Mesenchymal stem cell (in vitro differentiated cells and primary cell): ENCODE results near the gene SSR3.

Source experiments
- DNase-seq: peaks from one replicate; pipeline ENCODE4 v3.0.0-alpha.2; 2013
- H2AFZ ChIP-seq: one replicate; pipeline ENCODE4 v1.6.1; 2013; ENCODE audit warnings: low read depth, mild to moderate bottlenecking, control low read depth, inconsistent platforms, low read length, moderate library complexity
- H2AK5ac ChIP-seq: 2 replicates; pipeline ENCODE4 v1.6.1; 2013; ENCODE audit warnings: low read length, moderate library complexity, mild to moderate bottlenecking, inconsistent platforms; ENCODE audit not compliant: severe bottlenecking
- H2BK120ac ChIP-seq: one replicate; pipeline ENCODE4 v1.6.1; 2013; ENCODE audit warnings: low read depth, mild to moderate bottlenecking, inconsistent platforms, low read length, moderate library complexity
- H2BK12ac ChIP-seq, 2 experiments: one replicate each; pipeline ENCODE4 v1.6.1; 2013; ENCODE audit warnings: inconsistent platforms in 2 of 2, low read length in 2 of 2, mild to moderate bottlenecking in 2 of 2, moderate library complexity in 2 of 2, control low read depth in 1 of 2
- H2BK15ac ChIP-seq: one replicate; pipeline ENCODE4 v1.6.1; 2013; ENCODE audit warnings: mild to moderate bottlenecking, low read depth, inconsistent platforms; ENCODE audit not compliant: poor library complexity, severe bottlenecking
- H2BK5ac ChIP-seq: 2 replicates; pipeline ENCODE4 v1.6.1; 2013; ENCODE audit warnings: low read depth, mild to moderate bottlenecking, low read length, control low read depth, inconsistent platforms; ENCODE audit not compliant: poor library complexity, severe bottlenecking
- H3K14ac ChIP-seq, 2 experiments: one replicate each; pipeline ENCODE4 v1.6.1; 2013; ENCODE audit warnings: inconsistent platforms in 2 of 2, low read length in 2 of 2, control low read depth in 1 of 2, mild to moderate bottlenecking in 1 of 2, moderate library complexity in 1 of 2
- H3K18ac ChIP-seq, 2 experiments: one replicate each; pipeline ENCODE4 v1.6.1; 2013; ENCODE audit warnings: inconsistent platforms in 2 of 2, low read length in 2 of 2, control low read depth in 1 of 2, low read depth in 1 of 2, mild to moderate bottlenecking in 1 of 2
- H3K23ac ChIP-seq, 2 experiments: one replicate each; pipeline ENCODE4 v1.6.1; 2013; ENCODE audit warnings: inconsistent platforms in 2 of 2, low read length in 2 of 2, mild to moderate bottlenecking in 2 of 2, moderate library complexity in 2 of 2, control low read depth in 1 of 2
- H3K27ac ChIP-seq: 2 replicates; pipeline ENCODE4 v1.5.1; 2013; ENCODE audit warnings: mild to moderate bottlenecking, moderate library complexity, low read length, control low read depth, inconsistent platforms; ENCODE audit not compliant: poor library complexity, severe bottlenecking
- H3K27me3 ChIP-seq, 2 experiments: 2 replicates each; pipeline versions ENCODE4 v1.6.1 to v1.7.0; 2013; ENCODE audit warnings: low read length in 2 of 2, mild to moderate bottlenecking in 2 of 2, moderate library complexity in 2 of 2, control low read depth in 1 of 2, inconsistent platforms in 1 of 2; ENCODE audit not compliant: control insufficient read depth in 1 of 2, insufficient read depth in 1 of 2
- H3K36me3 ChIP-seq, 2 experiments: 2 replicates each; pipeline versions ENCODE4 v1.6.1 to v1.7.0; 2013; ENCODE audit warnings: low read length in 2 of 2, control low read depth in 1 of 2, inconsistent platforms in 1 of 2, low read depth in 1 of 2, mild to moderate bottlenecking in 1 of 2; ENCODE audit not compliant: insufficient read depth in 2 of 2, control insufficient read depth in 1 of 2
- H3K4ac ChIP-seq, 2 experiments: one replicate each; pipeline ENCODE4 v1.6.1; 2013; ENCODE audit warnings: inconsistent platforms in 2 of 2, low read length in 2 of 2, mild to moderate bottlenecking in 2 of 2, moderate library complexity in 2 of 2, control low read depth in 1 of 2, low read depth in 1 of 2
- H3K4me1 ChIP-seq: 2 replicates; pipeline ENCODE4 v1.6.1; 2013; ENCODE audit warnings: low read depth, low read length, control low read depth; ENCODE audit not compliant: control insufficient read depth, insufficient read depth
- H3K4me2 ChIP-seq: 2 replicates; pipeline ENCODE4 v1.6.1; 2013; ENCODE audit warnings: low read length, mild to moderate bottlenecking, inconsistent platforms; ENCODE audit not compliant: poor library complexity, severe bottlenecking
- H3K4me3 ChIP-seq, 2 experiments: 2 replicates each; pipeline versions ENCODE4 v1.5.1 to v1.7.0; 2013; ENCODE audit warnings: low read length in 2 of 2, mild to moderate bottlenecking in 2 of 2, control low read depth in 1 of 2, low read depth in 1 of 2; ENCODE audit not compliant: insufficient read depth in 1 of 2
- H3K79me1 ChIP-seq: replicated peaks from 2 replicates; pipeline ENCODE4 v1.6.1; 2013; ENCODE audit warnings: mild to moderate bottlenecking, control low read depth, low read length, inconsistent platforms; ENCODE audit not compliant: poor library complexity, severe bottlenecking
- H3K9ac ChIP-seq: 2 replicates; pipeline ENCODE4 v1.7.0; 2013; ENCODE audit warnings: mild to moderate bottlenecking, low read length, moderate library complexity
- H3K9me3 ChIP-seq: 2 replicates; pipeline ENCODE4 v1.7.0; 2013; ENCODE audit warnings: mild to moderate bottlenecking, low read length; ENCODE audit not compliant: control insufficient read depth
- H4K8ac ChIP-seq: one replicate; pipeline ENCODE4 v1.6.1; 2013; ENCODE audit warnings: inconsistent platforms, mild to moderate bottlenecking, low read length, moderate library complexity
- H4K91ac ChIP-seq: one replicate; pipeline ENCODE4 v1.6.1; 2013; ENCODE audit warnings: mild to moderate bottlenecking, low read length, inconsistent platforms
- WGBS: methylation state at CpG from one replicate; pipeline ENCODE4 v1.1.7; 2013; ENCODE audit warnings: mixed read lengths; 5-methylcytosine and 5-hydroxymethylcytosine counted together

SSR3 gene

DNA sequence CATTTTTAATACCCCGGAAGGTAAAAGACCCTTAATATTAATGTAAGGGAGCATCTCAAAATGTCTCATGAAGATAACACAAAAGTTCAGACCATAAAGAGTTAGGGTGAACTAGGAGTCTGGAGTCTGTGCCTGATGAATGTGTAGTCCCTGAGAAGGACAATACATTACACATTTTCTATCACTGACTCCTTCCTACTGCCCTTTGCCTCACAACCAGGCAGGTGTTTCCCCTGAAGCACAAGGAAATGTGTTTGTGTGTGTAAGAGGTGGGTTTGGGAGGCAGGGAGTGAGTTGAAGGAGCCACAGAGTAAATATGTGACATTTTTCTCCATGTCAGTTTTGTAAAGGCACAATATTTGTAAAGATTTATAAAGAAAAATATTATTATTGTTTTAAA, 59.1 kb downstream of the SSR3 start:
- Histone ChIP-seq H4K8ac (no peak overlapping the region), H3K4me3 (no peak overlapping the region), H4K91ac (no peak overlapping the region), H3K23ac (no peak overlapping the region), H3K36me3 (no peaks in the 10 kb centered on the region), H2BK120ac (no peak overlapping the region), H2BK15ac (no peak overlapping the region), H3K27ac (no peak overlapping the region), H3K18ac (no peak overlapping the region), H3K79me1 (no peaks in the 10 kb centered on the region), H3K9ac (no peak overlapping the region), H3K27me3 (no peaks in the 10 kb centered on the region), H2BK5ac (no peak overlapping the region), H3K4ac (no peak overlapping the region), H3K4me1 (no peaks in the 10 kb centered on the region), H2BK12ac (no peak overlapping the region), H2AFZ (no peak overlapping the region), H2AK5ac (no peak overlapping the region), H3K14ac (no peak overlapping the region), H3K4me2 (no peak overlapping the region), H3K9me3 (peaks cover 5% of the 10 kb centered on the region)
- DNase-seq = no peak
- no CpG with 5 or more reads among the region's 1 CpG for WGBS

DNA sequence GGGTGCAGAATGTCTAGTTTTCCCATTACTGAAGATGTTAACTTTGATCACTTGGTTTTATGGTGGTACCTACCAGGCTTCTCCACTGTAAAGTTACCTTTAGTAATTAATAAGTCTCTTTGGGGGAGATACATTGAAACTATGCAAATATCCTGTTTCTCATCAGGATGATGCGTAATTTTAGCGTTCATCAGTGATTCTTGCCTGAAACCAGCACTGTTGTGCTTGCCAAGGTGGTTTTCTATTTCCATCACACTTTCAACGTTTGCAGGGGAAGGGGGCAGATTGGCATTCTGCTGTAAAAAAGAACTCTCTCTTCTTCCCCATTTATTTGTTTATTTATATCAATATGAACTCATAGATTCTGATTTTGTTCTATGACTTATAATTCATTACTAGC, 61.0 kb downstream of the SSR3 start:
- Histone ChIP-seq H3K4me3 (no peak overlapping the region), H3K18ac (no peak overlapping the region), H2BK5ac (no peak overlapping the region), H2AFZ (no peak overlapping the region), H2AK5ac (no peak overlapping the region), H3K9me3 (peaks cover 5% of the 10 kb centered on the region), H3K4me1 (no peaks in the 10 kb centered on the region), H2BK120ac (no peak overlapping the region), H3K27me3 (no peaks in the 10 kb centered on the region), H4K8ac (no peak overlapping the region), H3K23ac (no peak overlapping the region), H3K27ac (no peak overlapping the region), H3K4ac (no peak overlapping the region), H3K36me3 (no peaks in the 10 kb centered on the region), H3K14ac (no peak overlapping the region), H2BK15ac (no peak overlapping the region), H4K91ac (no peak overlapping the region), H2BK12ac (no peak overlapping the region), H3K79me1 (no peaks in the 10 kb centered on the region), H3K4me2 (no peak overlapping the region), H3K9ac (no peak overlapping the region)
- no peak for DNase-seq
- 98% methylated on average over 2 of the region's 3 CpGs for WGBS

DNA sequence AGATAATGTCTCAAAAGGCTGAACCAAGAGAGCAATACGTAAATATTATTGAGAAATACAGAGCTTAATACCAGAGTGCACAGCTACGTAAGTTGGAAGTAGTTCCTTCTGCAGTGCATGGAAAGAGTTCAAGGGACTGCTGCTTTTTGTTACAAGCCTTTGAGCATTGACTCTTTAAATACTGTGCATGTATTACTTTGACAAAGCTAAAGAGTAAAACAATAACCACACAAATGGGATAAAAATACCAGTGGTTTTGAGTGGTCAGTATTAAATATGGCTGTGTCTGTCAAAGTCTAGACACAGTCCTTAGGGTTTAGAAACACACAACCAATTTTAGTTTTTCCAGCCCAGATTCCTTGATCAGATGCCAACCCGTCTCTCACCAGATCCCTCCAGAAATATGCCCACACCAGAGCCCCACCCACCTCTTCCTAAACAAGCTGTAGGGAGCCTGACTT, 62.1 kb downstream of the SSR3 start:
- no peak overlapping the region for H2BK5ac ChIP-seq
- no peak overlapping the region for H3K23ac ChIP-seq
- H3K4me3 ChIP-seq = no peak overlapping the region
- WGBS = 91% methylated on average over 3 of the region's 3 CpGs
- no peak overlapping the region for H3K4ac ChIP-seq
- no peaks in the 10 kb centered on the region for H3K27me3 ChIP-seq
- no peak overlapping the region for H2BK15ac ChIP-seq
- H3K27ac ChIP-seq = no peak overlapping the region
- no peak overlapping the region for H3K9ac ChIP-seq
- no peak overlapping the region for H2BK120ac ChIP-seq
- H3K9me3 ChIP-seq = no peaks in the 10 kb centered on the region
- H4K91ac ChIP-seq = no peak overlapping the region
- H2AFZ ChIP-seq = no peak overlapping the region
- H4K8ac ChIP-seq = no peak overlapping the region
- H2AK5ac ChIP-seq = no peak overlapping the region
- DNase-seq = no peak
- H3K4me2 ChIP-seq = no peak overlapping the region
- H3K4me1 ChIP-seq = no peaks in the 10 kb centered on the region
- H2BK12ac ChIP-seq = no peak overlapping the region
- no peaks in the 10 kb centered on the region for H3K79me1 ChIP-seq
- no peaks in the 10 kb centered on the region for H3K36me3 ChIP-seq
- H3K14ac ChIP-seq = no peak overlapping the region
- H3K18ac ChIP-seq = no peak overlapping the region

DNA sequence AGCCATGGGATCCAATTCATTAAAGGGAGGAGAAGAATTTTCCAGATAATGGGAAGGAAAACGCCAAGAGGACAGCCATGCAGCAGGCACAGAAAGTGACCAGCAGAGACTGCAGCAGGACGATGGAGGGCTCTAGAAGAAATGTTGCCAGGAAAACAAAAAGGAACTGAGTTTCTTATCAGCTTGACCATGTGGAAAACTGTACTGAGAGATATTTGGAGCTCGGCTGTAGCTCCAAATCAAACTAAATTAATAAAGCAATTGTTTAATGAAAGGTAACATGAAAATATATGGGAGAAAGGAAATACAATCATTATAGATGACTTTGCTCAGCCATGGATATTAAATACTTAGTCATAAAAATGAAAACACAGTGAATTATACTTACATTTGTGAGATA, 63.7 kb downstream of the SSR3 start:
- H3K23ac ChIP-seq = no peak overlapping the region
- no peak overlapping the region for H3K18ac ChIP-seq
- H3K9me3 ChIP-seq = no peaks in the 10 kb centered on the region

More for the DNA sequence above, 63.7 kb downstream of the SSR3 start:
- Histone ChIP-seq H3K79me1 (no peaks in the 10 kb centered on the region), H2AK5ac (no peak overlapping the region), H2BK15ac (no peak overlapping the region), H2AFZ (no peak overlapping the region), H3K27ac (no peak overlapping the region), H3K4me2 (no peak overlapping the region), H4K91ac (no peak overlapping the region), H2BK12ac (no peak overlapping the region), H2BK5ac (no peak overlapping the region), H3K4me3 (no peak overlapping the region), H3K27me3 (no peaks in the 10 kb centered on the region), H3K36me3 (no peaks in the 10 kb centered on the region), H4K8ac (no peak overlapping the region), H3K4ac (no peak overlapping the region), H3K14ac (no peak overlapping the region), H2BK120ac (no peak overlapping the region), H3K9ac (no peak overlapping the region), H3K4me1 (no peaks in the 10 kb centered on the region)
- 97% methylated on average over 2 of the region's 3 CpGs for WGBS
- no peak for DNase-seq
